Measurements from ENCODE around the gene PWWP2B.

- TF ChIP-seq CTCF (IDR thresholded peaks at IDR 0.05; ENCODE audit: low read depth, low read length), result no peak
- no peak for TF ChIP-seq MYC (IDR thresholded peaks at IDR 0.05; ENCODE audit: low read depth, low read length)
- no peak for TF ChIP-seq POLR2A (IDR thresholded peaks at IDR 0.05; ENCODE audit: extremely low read depth, insufficient read length)
- TF ChIP-seq, protein P1, sequence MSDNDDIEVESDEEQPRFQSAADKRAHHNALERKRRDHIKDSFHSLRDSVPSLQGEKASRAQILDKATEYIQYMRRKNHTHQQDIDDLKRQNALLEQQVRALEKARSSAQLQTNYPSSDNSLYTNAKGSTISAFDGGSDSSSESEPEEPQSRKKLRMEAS (IDR thresholded peaks at IDR 0.05; ENCODE audit: low read depth, low read length), result no peak
Observed at GRCh38 chr10:132450825-132451505, 54.0 kb downstream of the PWWP2B start.

Measured in NB4 (cell line).